Lung (tissue), 12 donors: Measurements from ENCODE around the gene FBN3. TPM values are rescaled to one million over a fixed set of nuclear protein-coding genes. Genes with fewer than 3 reads are reported as not detected.

Experiments used
- ATAC-seq: fragments of 200-7000 bp; cut with Tn5 transposase; one replicate; pipeline ENCODE4 v1.9.1; 2020; ENCODE audit warnings: moderate number of reproducible peaks; ENCODE audit not compliant: insufficient read depth, low FRiP score
- DNase-seq, 3 donors: peaks; one replicate each; pipeline ENCODE4 v3.0.0-alpha.2; 2013 to 2017
- H3K27ac ChIP-seq, 2 donors: one replicate each; pipeline ENCODE4 v1.5.1; 2013; ENCODE audit warnings: mild to moderate bottlenecking in 2 of 2, moderate library complexity in 2 of 2, control low read depth in 1 of 2, inconsistent platforms in 1 of 2, low read depth in 1 of 2, low read length in 1 of 2
- H3K27me3 ChIP-seq, 3 donors: one replicate each; pipeline ENCODE4 v1.5.1; 2013; ENCODE audit warnings: low read length in 2 of 3; ENCODE audit not compliant: control insufficient read depth in 3 of 3, insufficient read depth in 3 of 3
- H3K36me3 ChIP-seq, 4 donors: one replicate each; pipeline ENCODE4 v1.5.1; 2013; ENCODE audit warnings: low read length in 4 of 4, mild to moderate bottlenecking in 1 of 4, moderate library complexity in 1 of 4; ENCODE audit not compliant: control insufficient read depth in 4 of 4, insufficient read depth in 4 of 4
- H3K4me1 ChIP-seq, 5 donors: one replicate each; pipeline ENCODE4 v1.5.1; 2013; ENCODE audit warnings: low read length in 5 of 5, mild to moderate bottlenecking in 2 of 5, moderate library complexity in 1 of 5; ENCODE audit not compliant: control insufficient read depth in 5 of 5, insufficient read depth in 5 of 5
- H3K4me3 ChIP-seq: one replicate; pipeline ENCODE4 v1.5.1; 2013; ENCODE audit warnings: mild to moderate bottlenecking, control low read depth, moderate library complexity
- H3K9ac ChIP-seq, 2 donors: one replicate each; pipeline ENCODE4 v1.5.1; 2013; ENCODE audit warnings: low read length in 2 of 2, control low read depth in 1 of 2; ENCODE audit not compliant: insufficient read depth in 1 of 2
- H3K9me3 ChIP-seq, 4 donors: one replicate each; pipeline ENCODE4 v1.5.1; 2013; ENCODE audit warnings: low read length in 3 of 4, mild to moderate bottlenecking in 1 of 4, moderate library complexity in 1 of 4; ENCODE audit not compliant: control insufficient read depth in 4 of 4, insufficient read depth in 3 of 4
- CTCF ChIP-seq: IDR thresholded peaks from 2 replicates; pipeline ENCODE4 v1.5.1; 2012; ENCODE audit warnings: mild to moderate bottlenecking; ENCODE audit errors: control extremely low read depth, extremely low read depth
- WGBS, 2 donors: extraction: QIAGEN DNeasy Blood & Tissue Kit; methylation state at CpG; one replicate each; pipeline ENCODE4 v1.1.7; 2013; 5-methylcytosine and 5-hydroxymethylcytosine counted together
- polyA plus RNA-seq, 2 donors: library from polyadenylated mRNA; stranded (reverse); fragments of 200-250 nt; gene quantifications; one replicate each; pipeline ENCODE4 v1.2.1, GENCODE V29; 2013
- total RNA-seq, 2 donors: library from RNA; depleted of rRNA in 1 of 2; stranded (reverse); fragments of >200 nt in 1 of 2; gene quantifications; one replicate each; pipeline ENCODE4 v1.2.1, GENCODE V29; 2014 to 2021
- donor health status: control.
- donor health status: control.
- donor health status: Bipolar disorder and iron deficiency.
- donor health status: healthy.
- donor health status: DM: yes; HTN: yes; CAD: no.

FBN3 gene
- total and polyA plus RNA-seq, 4 donors: 0.32 to 26.4 (median 2.1) TPM

- no peak overlapping the region for H3K9ac ChIP-seq
- no peak overlapping the region for H3K27ac ChIP-seq
- H3K36me3 ChIP-seq: no peaks in the 10 kb centered on the region
- no peak for TF ChIP-seq CTCF
- WGBS, 2 donors: 90 to 92% methylated on average over 6 of the region's 6 CpGs
- ATAC-seq (no peak), DNase-seq (no peak)
- H3K4me3 ChIP-seq: no peak overlapping the region
- peaks cover 0 to 6% (median 5%) of the 10 kb centered on the region in 3 donors for H3K27me3 ChIP-seq
- H3K4me1 ChIP-seq: peaks cover 0 to 30% (median 5%) of the 10 kb centered on the region in 5 donors
- H3K9me3 ChIP-seq: no peaks in the 10 kb centered on the region
Observed at GRCh38 chr19:8150178-8150865, 930 bp upstream of the FBN3 start.

GRCh38 chr19:8148410-8149260, 757 bp downstream of the FBN3 start:
- peaks cover 0 to 21% (median 0%) of the 10 kb centered on the region in 5 donors for H3K4me1 ChIP-seq
- WGBS, 2 donors: 3 to 4% methylated on average over 29 to 50 of the region's 50 CpGs
- H3K27ac ChIP-seq: peak overlapping the region in 1 of 2 donors; percentile 4
- ATAC-seq (no peak), DNase-seq (peak; percentile 64 to 75 (median 75))
- peaks cover 0 to 6% (median 5%) of the 10 kb centered on the region in 3 donors for H3K27me3 ChIP-seq
- peaks cover 0 to 2% (median 0%) of the 10 kb centered on the region in 4 donors for H3K9me3 ChIP-seq
- no peak overlapping the region for H3K4me3 ChIP-seq
- H3K9ac ChIP-seq: peak overlapping the region in 1 of 2 donors; percentile 39
- H3K36me3 ChIP-seq: no peaks in the 10 kb centered on the region
- TF ChIP-seq CTCF: no peak

GRCh38 chr19:8148088-8148409, 1.3 kb downstream of the FBN3 start:
- DNase-seq: no peak
- Histone ChIP-seq H3K36me3 (no peaks in the 10 kb centered on the region), H3K27ac (peak overlapping the region in 1 of 2 donors; percentile 4), H3K9me3 (peaks cover 0 to 2% (median 0%) of the 10 kb centered on the region in 4 donors), H3K4me3 (no peak overlapping the region), H3K27me3 (peaks cover 0 to 6% (median 5%) of the 10 kb centered on the region in 3 donors), H3K4me1 (peaks cover 0 to 25% (median 0%) of the 10 kb centered on the region in 5 donors), H3K9ac (no peak overlapping the region)
- ATAC-seq: no peak
- TF ChIP-seq CTCF: no peak
- WGBS, 2 donors: 60 to 84% methylated on average over 6 of the region's 6 CpGs
